SKM-1 (cell line): Measurements from ENCODE around the gene CFAP141.
"Not testable (repeated sequence)": the region's sequence is repeated elsewhere in the genome, so short reads cannot be mapped to it uniquely, and the experiment has no call there.

Experiments used
- DNase-seq: peaks from one replicate; lab custom pipeline; 2025; ENCODE audit not compliant: unreplicated experiment; lab: John Stamatoyannopoulos, UW

The CFAP141 gene

DNA sequence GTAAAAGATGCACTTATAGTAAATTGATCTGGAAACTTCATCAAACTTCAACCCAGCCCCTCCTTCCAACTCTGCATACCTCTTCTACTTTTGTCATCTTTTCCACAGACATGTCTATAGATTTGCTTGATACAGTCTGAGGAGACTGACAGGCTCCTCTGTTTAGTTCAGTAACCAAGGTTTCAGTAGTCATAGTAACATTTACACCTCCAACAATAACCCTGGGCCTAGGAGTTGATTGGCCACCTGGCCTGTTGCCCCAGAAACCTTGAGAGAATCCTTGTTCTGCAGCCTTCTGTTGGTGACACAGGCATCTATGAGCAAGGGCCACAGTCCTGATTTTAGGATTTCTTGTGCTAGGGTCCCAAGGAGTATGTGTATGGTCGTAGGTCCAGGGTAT, at the start of gene CFAP141:
Gene CFAP141, minus strand, starts transcription at position 138 of the 400 bp plus-strand sequence. Its CDS starts 26 bp downstream, at position 112.
- DNase-seq = no peak

DNA sequence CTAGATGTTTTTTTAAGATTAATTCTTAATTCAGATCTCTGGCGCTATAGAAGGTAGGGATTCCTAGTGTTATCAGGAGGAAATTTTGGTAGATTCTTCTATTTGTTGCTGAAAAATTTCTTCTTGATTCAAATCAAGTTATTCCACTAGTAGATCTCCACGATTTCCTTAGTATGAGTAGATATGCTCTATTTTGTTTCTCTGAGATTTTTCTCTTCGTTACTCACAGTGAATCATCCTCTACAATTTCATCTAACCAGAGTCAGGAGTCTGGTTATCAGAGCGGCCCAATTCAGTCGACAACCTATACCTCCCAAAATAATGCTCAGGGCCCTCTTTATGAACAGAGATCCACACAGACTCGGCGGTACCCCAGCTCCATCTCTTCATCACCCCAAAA, 47.5 kb upstream of the CFAP141 start:
- DNase-seq = no peak

DNA sequence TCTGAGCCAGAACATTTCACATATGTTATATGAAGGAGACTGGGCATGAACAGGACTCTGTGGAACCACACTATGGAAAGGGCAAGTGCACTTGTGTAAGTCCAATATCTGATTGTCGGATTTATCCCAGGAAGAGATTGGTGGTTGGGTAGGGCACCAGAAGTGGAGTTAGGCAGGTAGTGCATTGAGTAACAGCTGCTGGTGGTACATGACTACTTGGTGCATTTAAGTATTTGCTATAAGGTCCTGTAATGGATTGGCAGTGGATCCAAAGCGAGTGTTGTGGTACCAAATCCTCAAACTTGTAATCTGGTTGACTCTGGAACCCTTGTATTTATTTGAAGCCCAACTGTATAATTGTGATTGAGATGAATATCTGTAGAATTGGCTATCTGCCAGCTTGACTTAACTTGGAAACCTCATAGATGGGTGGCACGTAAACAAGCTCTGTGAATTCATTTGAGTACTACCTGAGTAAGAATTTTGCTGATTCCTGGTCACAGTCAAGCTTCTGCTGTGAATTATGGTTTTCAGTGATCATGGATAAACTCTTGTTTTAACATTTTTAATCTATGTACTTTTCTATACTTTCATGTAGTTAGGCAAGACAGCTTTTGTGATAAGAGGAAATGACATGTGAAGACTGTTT, 35.7 kb upstream of the CFAP141 start:
- no peak for DNase-seq

DNA sequence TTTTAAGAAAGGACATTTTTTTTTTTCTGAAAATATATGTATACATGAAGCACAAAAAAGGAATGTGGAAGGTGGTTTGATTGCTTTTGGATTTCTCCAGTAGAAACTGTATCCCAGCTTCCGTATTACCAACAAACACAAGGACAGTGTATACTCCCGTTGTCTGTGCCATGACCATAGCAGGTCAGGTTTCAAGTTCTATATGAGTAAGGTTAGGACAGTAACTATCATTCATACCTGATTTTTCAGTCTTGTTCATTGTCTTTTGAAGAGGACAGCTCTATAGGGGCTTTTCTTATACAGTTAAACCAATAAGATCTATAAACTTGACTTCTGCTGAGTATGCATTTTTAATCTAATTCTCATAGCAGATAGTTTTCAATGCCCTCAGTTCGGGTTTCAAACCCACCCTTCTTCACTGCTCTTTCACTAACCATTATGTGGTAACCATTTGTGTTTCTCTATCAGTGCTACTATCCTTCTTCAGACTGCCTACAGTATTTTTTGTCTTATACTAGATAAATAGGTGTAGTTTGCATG, 34.2 kb upstream of the CFAP141 start:
- DNase-seq = no peak

DNA sequence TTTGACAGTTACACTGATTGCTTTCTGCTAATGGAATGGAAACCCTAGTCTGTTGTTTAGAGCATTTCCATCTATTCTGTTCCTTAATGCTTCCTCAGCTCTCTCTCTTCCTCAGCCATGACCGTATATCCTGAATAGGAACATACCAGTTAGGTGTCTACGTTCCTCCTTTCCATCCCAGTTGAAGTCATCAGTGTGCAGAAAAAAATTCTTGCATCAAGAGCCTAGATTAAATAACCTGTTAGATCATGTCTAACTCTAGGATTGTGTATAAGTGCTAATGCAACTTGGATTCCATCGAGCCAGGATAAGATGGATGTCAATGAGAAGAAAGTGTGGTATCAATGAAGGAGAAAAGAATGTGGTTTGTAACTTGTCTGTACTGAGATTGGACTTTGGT, 33.4 kb upstream of the CFAP141 start:
- DNase-seq = no peak

DNA sequence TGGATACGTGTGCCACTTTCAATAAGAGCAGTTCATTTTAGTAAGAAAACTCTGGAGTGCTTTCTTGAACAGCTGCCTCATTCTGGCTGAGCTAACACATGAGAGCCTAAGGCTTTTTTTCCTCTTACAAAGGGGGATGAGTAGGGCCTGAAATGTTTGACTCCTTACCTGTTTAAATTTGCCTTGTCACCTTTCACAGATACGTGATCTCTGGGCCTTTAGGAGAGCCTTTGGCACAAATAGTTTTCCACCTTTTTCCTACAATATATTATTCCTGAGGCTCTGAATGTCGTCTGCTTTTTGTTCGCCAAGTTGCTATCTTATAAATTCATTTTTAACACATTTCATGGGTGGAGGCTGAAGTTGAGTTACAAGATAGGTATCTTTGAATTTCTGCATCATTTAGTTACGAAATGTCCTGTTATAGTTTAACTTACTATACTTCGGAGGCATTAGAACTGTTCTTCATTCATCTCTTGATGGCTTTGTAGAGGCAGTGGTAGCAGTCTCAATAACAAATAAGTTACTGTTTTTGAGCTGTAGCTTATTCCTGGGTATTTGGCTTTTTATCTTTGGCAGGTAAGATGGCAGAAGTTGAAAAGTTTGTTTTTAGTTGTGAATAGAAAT, 31.9 kb upstream of the CFAP141 start:
- DNase-seq = no peak

DNA sequence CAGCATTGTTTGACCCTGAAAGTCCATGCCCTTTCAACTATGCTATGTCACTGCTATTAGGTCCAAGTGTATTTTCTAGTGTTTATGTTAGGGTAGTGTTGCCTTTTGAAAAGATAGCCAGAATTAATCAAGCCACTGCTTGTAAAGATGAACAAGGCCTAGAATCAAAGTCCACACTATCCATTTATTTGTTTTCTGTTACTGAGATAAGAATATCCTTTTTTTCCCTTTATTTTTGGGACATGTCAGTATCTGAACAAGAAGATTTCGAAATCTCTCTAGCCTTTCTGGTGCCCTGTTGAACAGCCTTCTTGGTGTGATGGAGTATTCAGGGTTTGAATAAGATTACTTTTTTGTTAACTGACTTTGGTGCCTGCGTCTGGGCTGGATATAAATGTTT, 31.3 kb upstream of the CFAP141 start:
- no peak for DNase-seq

DNA sequence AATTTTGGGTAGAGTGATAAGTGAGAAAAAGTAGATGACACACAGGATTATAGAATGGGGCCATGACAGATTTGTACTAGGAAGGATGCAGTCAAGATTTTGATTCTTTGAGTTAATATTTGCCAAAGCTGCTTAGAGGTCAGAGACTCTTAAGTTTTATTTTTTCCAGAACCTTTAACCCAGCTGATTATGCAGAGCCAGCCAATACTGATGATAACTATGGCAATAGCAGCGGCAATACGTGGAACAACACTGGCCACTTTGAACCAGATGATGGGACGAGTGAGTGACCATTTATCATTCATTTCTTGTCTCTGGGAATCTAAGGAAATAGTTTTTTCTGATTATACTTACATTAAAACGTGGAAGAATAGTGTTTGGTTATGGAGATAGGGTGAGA, 30.7 kb upstream of the CFAP141 start:
- DNase-seq = no peak

DNA sequence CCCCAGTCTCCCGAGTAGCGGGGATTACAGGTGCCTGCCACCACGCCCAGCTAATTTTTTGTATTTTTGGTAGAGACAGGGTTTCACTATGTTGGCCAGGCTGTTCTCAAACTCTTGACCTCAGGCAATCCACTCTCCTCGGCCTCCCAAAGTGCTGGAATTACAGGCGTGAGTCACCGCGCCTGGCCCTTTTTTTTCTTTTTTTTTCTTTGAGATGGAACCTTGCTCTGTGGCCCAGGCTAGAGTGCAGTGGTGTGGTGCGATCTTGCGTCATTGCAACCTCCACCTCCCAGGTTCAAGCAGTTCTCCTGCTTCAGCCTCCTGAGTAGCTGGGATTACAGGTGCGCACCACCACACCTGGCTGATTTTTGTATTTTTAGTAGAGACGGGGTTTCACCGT, 27.0 kb upstream of the CFAP141 start:
- not testable (repeated sequence) for DNase-seq

DNA sequence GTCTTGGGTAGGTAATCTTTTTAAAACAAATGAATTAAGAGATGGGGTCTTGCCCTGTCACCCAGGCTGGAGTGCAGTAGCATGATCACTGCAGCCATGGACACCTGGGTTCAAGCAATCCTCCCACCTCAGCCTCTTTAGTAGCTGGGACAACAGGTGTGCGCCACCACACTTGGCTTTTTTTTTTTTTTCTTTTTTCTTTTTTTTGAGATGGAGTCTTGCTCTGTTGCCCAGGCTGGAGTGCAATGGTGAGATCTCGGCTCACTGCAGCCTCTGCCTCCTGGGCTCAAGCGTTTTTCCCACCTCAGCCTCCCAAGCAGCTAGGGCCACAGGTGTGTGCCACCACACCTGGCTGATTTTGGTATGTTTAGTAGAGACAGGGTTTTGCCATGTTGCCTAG, 25.0 kb upstream of the CFAP141 start:
- DNase-seq = not testable (repeated sequence)

DNA sequence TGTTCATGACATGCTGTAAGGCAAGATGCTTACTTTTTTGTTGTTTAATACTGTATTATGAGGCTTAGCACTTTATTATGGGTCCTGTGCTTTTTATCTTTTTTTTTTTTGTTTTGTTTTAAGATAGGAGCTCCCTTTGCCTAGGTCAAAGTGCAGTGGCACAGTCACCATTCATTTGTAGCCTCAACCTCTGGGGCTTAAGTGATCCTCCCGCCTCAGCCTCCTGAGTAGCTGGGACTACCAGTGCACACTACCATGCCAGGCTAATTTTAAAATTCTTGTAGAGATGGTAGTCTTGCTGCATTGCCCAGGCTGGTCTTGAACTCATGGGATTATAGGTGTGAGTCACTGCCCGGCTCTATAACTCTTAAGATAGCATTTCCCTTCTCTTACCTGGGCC, 19.2 kb upstream of the CFAP141 start:
- no peak for DNase-seq

DNA sequence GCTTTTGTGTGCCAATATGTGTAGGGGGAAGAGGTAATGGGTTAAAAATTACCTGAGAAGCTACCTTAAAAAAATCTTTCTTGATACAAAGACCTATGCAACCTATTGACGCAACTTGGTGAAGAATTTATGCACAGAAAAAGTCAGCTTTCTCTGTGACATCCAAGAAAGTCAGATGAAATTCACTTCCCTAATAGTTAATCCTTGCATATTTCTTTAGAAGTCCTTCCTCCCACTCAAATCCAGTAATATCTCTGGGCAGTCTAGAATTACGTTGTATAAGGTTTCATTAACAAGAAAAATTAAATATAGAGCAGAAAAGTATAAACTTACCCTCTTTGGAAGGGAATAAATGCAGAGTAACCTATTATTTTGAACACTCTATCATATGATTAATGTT, 17.5 kb upstream of the CFAP141 start:
- DNase-seq = no peak

DNA sequence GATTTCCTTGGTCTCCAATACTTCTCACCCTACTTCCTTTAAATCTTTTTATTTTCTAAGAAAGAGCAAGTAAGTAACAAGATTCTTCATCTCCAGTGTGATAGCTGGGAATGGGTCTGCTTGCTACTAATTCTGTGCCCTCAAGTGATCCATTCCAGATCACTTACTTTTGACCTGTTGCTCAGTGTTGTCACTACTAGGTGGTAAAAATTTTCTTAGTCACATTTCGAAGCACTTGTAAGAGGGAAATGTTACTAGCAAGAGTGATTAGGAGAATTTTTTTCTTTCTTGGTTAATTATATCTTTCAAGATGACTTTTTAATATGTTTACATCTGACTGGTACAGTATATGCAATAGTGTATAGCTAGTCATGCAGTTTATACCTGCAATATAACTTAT, 16.8 kb upstream of the CFAP141 start:
- no peak for DNase-seq

DNA sequence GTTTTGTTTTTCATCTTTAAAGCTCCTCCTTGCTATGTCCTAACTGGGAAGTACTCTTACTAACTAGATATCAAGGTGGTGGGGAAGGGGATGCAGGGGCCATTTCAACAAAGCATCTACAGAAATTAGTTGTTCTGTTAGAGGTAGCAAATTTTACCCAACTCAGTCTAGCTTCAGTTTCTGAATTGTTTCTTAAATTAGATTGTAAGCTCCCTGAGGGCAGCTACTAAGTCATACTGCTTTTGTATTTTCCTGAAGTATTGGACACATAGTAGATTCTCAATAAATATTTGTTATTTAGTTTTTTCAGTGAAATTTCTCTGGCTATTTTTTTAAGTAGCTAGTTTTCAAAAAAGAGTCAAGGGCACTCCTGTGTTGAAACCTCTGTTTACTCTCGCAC, 16.4 kb upstream of the CFAP141 start:
- DNase-seq = no peak

DNA sequence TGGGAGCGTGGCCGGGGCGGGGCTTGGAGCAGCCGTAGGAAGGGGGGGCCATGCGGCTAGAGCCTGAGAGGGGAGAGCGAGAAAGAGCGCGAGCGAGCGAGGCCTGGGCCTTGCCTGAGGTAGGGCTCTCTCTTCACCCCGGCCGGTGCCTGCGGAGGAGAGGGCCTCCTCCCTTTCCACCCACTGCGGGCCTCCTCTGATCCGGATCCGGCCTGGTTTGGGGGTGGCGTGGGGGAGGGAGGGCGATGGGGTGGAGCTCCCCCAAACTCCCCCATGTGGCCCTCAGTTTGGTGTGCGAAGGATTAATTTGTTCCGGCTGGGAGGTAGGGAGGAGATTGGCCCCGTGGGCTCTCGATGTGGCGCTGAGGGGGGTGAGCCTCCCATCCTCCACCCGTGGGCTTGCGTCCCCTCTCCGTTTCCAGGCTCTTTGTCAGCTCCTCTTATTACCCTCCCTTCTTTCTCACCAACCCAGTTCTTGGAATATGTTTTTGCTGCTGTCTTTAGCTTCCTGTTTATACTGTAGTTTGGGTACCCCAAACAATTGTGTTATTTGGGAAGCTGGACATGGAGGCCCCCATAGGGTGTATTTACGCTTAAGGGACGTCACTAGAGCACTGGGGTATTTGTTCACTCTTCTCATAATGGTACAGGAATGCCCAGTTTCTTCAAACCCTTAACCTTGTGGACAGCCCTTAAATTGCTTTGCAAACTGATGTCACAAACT, 15.3 kb upstream of the CFAP141 start:
- no peak for DNase-seq

DNA sequence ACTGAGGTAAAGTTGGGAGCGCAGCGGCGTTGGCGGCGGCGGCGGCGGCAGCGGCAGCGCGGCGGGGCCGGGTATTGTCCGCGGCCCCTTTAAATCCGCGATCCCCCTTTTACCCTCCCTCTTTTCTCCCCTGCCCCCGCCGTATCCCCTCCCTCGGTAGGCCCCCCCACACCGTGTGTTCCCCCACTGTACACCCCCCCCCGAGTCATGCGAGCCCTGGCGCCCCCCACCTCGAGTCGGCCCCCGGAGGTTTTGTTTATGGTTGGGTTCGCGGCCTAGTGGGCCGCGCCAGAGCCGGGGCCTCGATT, 14.8 kb upstream of the CFAP141 start:
- no peak for DNase-seq

DNA sequence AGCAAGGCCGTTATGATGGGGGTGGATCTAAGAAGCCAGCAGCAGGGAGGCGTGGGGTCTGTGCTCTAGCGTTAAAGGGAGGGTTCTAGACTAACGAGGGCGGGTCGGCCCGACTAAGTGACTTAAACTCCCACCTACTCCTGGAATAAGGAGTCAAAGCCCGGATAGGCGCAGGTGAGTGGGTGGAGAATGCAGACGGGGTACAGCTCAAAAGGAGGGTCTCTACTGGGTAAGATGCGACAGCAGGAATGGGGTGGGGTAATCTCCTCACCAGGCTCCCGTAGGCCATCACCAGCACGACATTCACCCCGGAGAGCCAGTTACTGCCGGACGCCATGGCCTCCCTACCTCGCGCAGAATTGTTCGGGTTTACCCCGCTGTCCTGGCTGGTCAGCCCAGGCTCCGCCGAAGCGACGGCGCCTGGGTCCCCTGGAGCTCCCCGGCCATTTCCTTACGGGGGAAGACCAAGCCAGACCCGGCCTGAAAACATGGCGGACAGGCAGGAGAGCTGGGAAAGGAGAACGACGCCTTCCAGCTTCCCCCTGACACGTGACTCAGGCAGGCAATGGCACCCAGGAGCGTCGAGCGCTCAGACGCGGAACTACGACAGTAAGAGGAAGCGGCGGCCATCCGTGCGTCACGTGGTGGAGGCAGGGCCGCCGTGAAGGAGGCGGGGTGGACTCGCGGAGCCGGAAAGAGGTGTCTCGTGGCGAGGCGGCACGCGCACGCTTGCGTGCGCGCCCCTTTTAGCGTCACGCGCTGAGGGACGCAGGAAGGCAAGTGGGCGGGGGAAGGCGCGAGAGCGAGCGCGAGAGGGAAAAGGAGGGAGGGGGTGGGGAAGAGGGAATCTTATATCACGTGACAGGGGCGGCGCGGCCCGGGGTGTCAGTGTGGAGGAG, 14.2 kb upstream of the CFAP141 start, which contains the start of gene UBAP2L:
Gene UBAP2L, plus strand, starts transcription at position 885 of the 899 bp plus-strand sequence. CDS start 4,169 bp downstream, outside the sequence.
- DNase-seq = peak; percentile 100

DNA sequence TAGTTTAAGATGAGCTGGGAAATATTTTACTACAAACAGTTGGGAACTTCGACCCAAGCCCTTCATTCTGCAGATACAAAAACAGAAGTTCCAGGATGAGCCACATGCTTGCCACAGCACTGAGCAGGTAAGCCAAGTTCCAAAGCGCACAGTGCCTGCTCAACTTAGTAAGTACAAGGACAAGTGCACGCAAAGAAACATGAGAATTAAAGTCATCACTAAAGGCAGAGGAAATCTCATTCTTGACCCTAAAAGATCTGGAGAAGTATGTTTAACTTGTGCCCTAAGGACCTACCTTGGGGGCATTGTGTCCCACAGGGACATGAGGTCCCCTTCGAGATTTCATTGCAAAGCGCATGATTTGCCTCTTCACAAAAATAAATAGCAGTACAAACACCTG, 13.4 kb upstream of the CFAP141 start:
- peak; percentile 26 for DNase-seq

DNA sequence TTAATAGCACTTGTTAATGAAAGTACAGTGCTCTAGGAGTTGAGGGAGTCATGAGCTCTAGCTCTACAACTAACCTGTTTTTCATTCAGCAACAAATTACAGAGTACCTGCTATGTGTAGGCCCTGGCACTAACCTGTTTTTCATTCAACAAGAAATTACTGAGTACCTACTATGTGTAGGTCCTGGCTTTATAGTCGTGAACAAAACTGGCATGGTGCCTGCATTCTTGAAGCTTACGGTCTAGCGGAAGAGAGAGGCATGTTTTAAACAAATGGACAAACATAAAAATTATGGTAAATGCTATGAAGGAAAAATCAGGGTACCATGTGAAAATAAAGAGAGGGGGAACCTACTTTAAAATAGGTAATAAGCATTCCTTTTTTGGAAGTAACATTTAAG, 12.4 kb upstream of the CFAP141 start:
- no peak for DNase-seq

DNA sequence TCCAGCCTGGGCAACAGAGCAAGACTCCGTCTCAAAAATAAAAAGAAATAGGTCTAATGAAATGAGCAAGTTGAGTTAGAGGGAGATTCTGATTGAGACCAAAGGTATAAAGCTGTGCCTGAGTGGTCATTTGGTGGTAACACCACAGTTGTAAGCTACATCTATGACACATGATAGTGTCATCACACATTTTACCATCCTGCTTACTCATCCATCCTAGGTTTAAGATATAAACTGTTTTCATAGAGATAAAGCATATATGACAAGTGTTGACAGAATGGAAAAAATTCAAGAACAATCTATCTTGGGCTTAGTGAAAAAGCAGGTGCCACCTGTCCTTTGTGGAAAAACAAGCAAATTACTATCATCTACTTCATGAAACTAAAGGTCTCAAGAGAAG, 7.1 kb upstream of the CFAP141 start:
- no peak for DNase-seq

DNA sequence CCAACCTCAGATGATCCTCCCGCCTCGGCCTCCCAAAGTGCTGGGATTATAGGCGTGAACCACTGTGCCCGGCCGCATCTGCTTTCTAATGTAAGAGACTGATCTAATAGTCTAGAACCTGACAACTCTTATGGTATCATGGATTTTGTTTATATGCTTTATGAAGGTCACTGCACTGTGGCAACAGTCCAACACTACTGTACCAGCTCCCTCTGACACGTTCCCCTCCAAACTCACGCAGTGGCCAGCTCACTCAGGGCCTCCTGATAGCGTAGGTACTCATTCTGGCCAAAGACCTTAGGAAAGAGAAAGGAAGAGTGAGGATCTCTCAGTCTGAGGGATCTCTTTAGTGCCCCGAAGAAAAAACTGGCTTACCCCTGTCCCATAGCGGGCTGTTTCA, 6.0 kb upstream of the CFAP141 start:
- DNase-seq = no peak
